HCT116 (cell line): ENCODE data around the gene ACTN2. TPM values are rescaled to one million over a fixed set of nuclear protein-coding genes. Genes with fewer than 3 reads are reported as not detected.
A peak's percentile ranks its signal among the peaks of the same experiment; 100 is the strongest.

ENCODE experiments used
- ATAC-seq: fragments of 200-7000 bp; cut with Tn5 transposase; 2 replicates; pipeline ENCODE4 v1.9.1; 2020; ENCODE audit warnings: mild to moderate bottlenecking, moderate library complexity
- BruUV-seq: library from RNA; stranded (reverse); fragments of 400-500 nt; replicated peaks from 2 replicates; lab custom pipeline; 2021; lab: Mats Ljungman, UMichigan
- CTCF ChIA-PET: fragments of 300-600 bp; sonication (Branson Sonifier 250); formaldehyde crosslinking; loops from one replicate; lab custom pipeline; 2021; ENCODE audit warnings: antibody characterized with exemption; lab: Charles Lee
- POLR2A ChIA-PET: fragments of 300-600, 350-600 bp; sonication (Branson Sonifier 250); formaldehyde crosslinking; loops from one replicate; lab custom pipeline; 2021; ENCODE audit warnings: antibody characterized with exemption; lab: Charles Lee
- RAD21 ChIA-PET, 2 experiments: fragments of 300-600 bp; sonication (Branson Sonifier 250); formaldehyde crosslinking; loops; one replicate each; lab custom pipeline; 2023; ENCODE audit warnings: low total read pairs in 2 of 2; ENCODE audit not compliant: uncharacterized antibody in 2 of 2, unreplicated experiment in 2 of 2, low non-redundant PET in 1 of 2; lab: Charles Lee
- DNase-seq: peaks from one replicate; pipeline ENCODE4 v3.0.0-alpha.2; 2010; ENCODE audit warnings: low read depth, low spot score
- H2AFZ ChIP-seq: fragments of 200-600 bp; shearing (Covaris generic), sonication (generic); 2 replicates; pipeline ENCODE4 v1.6.1; 2017; ENCODE audit warnings: low read depth, mixed run types, mixed read lengths, antibody characterized with exemption, low read length; ENCODE audit not compliant: poor library complexity, severe bottlenecking
- H3K27ac ChIP-seq: 2 replicates; pipeline ENCODE4 v1.5.1; 2012; ENCODE audit warnings: low read depth, low read length
- H3K27me3 ChIP-seq: fragments of 200-600 bp; sonication (generic); 2 replicates; pipeline ENCODE4 v1.6.1; 2016; ENCODE audit warnings: mixed run types, low read length, mixed read lengths; ENCODE audit not compliant: insufficient read depth
- H3K36me3 ChIP-seq, 2 experiments: fragments of 200-500 bp in 1 of 2; fragments of 200-600 bp in 1 of 2; sonication (Bioruptor generic) in 1 of 2; sonication (generic) in 1 of 2; 2 replicates each; pipeline versions ENCODE4 v1.5.1 to v1.6.1; 2014 to 2016; ENCODE audit warnings: low read length in 2 of 2, inconsistent platforms in 1 of 2, mixed read lengths in 1 of 2, mixed run types in 1 of 2; ENCODE audit not compliant: insufficient read depth in 2 of 2, control insufficient read depth in 1 of 2
- H3K4me1 ChIP-seq, 2 experiments: fragments of 200-600 bp in 1 of 2; sonication (generic) in 1 of 2; 2 replicates each; pipeline versions ENCODE4 v1.5.1 to v1.6.1; 2012 to 2017; ENCODE audit warnings: low read length in 2 of 2, inconsistent platforms in 1 of 2, mild to moderate bottlenecking in 1 of 2, mixed read lengths in 1 of 2, mixed run types in 1 of 2, moderate library complexity in 1 of 2; ENCODE audit not compliant: insufficient read depth in 2 of 2, control insufficient read depth in 1 of 2
- H3K4me2 ChIP-seq: fragments of 200-600 bp; sonication (generic); 2 replicates; pipeline ENCODE4 v1.6.1; 2017; ENCODE audit warnings: mixed run types, low read length, mixed read lengths
- H3K4me3 ChIP-seq, 2 experiments: fragments of 200-600 bp in 1 of 2; sonication (generic) in 1 of 2; replicated peaks in 1 of 2; 2 replicates each; pipeline ENCODE4 v1.5.1; 2011 to 2016; ENCODE audit warnings: low read length in 2 of 2, control low read depth in 1 of 2, low read depth in 1 of 2, mild to moderate bottlenecking in 1 of 2, mixed read lengths in 1 of 2, mixed run types in 1 of 2
- H3K79me2 ChIP-seq: fragments of 200-600 bp; sonication (generic); 2 replicates; pipeline ENCODE4 v1.6.1; 2017; ENCODE audit warnings: mild to moderate bottlenecking, mixed run types, low read length, moderate library complexity, mixed read lengths; ENCODE audit not compliant: insufficient read depth
- H3K9ac ChIP-seq: fragments of 200-600 bp; sonication (generic); 2 replicates; pipeline ENCODE4 v1.6.1; 2016; ENCODE audit warnings: low read length, mixed read lengths
- H3K9me2 ChIP-seq: fragments of 200-600 bp; sonication (generic), shearing (Covaris generic); 2 replicates; pipeline ENCODE4 v1.6.1; 2017; ENCODE audit warnings: mixed run types, mild to moderate bottlenecking, moderate library complexity; ENCODE audit not compliant: insufficient read depth
- H3K9me3 ChIP-seq, 2 experiments: fragments of 200-500 bp in 1 of 2; fragments of 200-600 bp in 1 of 2; sonication (Bioruptor generic) in 1 of 2; sonication (generic) in 1 of 2; 2 replicates each; pipeline ENCODE4 v1.6.1; 2014 to 2017; ENCODE audit warnings: low read length in 2 of 2, mixed read lengths in 2 of 2, inconsistent platforms in 1 of 2, low read depth in 1 of 2, mild to moderate bottlenecking in 1 of 2, mixed run types in 1 of 2, moderate library complexity in 1 of 2; ENCODE audit not compliant: control insufficient read depth in 1 of 2, insufficient read depth in 1 of 2
- H4K20me1 ChIP-seq: fragments of 200-600 bp; sonication (generic), shearing (Covaris generic); 2 replicates; pipeline ENCODE4 v1.6.1; 2017; ENCODE audit warnings: mixed run types, mild to moderate bottlenecking, moderate library complexity; ENCODE audit not compliant: insufficient read depth
- CBX3 ChIP-seq: IDR thresholded peaks from 2 replicates; pipeline ENCODE4 v1.6.1; 2012; ENCODE audit warnings: low read depth
- CEBPB ChIP-seq: IDR thresholded peaks from 2 replicates; pipeline ENCODE4 v1.6.1; 2012; ENCODE audit warnings: low read depth
- ELF1 ChIP-seq: IDR thresholded peaks from 2 replicates; pipeline ENCODE4 v1.6.1; 2012; ENCODE audit warnings: low read depth, borderline replicate concordance
- FOSL1 ChIP-seq: IDR thresholded peaks from 2 replicates; pipeline ENCODE4 v1.6.1; 2012; ENCODE audit warnings: low read depth
- POLR2A ChIP-seq: IDR thresholded peaks from 2 replicates; pipeline ENCODE4 v1.7.0; 2011; ENCODE audit warnings: borderline replicate concordance; ENCODE audit not compliant: insufficient read depth, insufficient read length; ENCODE audit errors: extremely low read depth
- POLR2AphosphoS5 ChIP-seq: IDR thresholded peaks from 2 replicates; pipeline ENCODE4 v1.6.1; 2011; ENCODE audit warnings: mild to moderate bottlenecking, low read depth, low read length, moderate library complexity
- TCF7L2 ChIP-seq: IDR thresholded peaks from 2 replicates; pipeline ENCODE4 v1.7.0; 2011; ENCODE audit warnings: borderline replicate concordance, inconsistent platforms; ENCODE audit not compliant: insufficient read depth, insufficient read length; ENCODE audit errors: extremely low read depth
- YY1 ChIP-seq: IDR thresholded peaks from 2 replicates; pipeline ENCODE4 v1.6.1; 2011; ENCODE audit warnings: low read length, low read depth, moderate library complexity, mild to moderate bottlenecking; ENCODE audit not compliant: insufficient replicate concordance; ENCODE audit errors: extremely low read depth
- ZBTB33 ChIP-seq: IDR thresholded peaks from 2 replicates; pipeline ENCODE4 v1.6.1; 2011; ENCODE audit warnings: mild to moderate bottlenecking, low read length, moderate library complexity; ENCODE audit not compliant: insufficient replicate concordance; ENCODE audit errors: extremely low read depth
- ZFX ChIP-seq: fragments of 450-650 bp; IDR thresholded peaks from 2 replicates; pipeline ENCODE4 v1.6.1; 2017
- ZNF274 ChIP-seq: fragments of 200-500 bp; sonication (Bioruptor generic); IDR thresholded peaks from 2 replicates; pipeline ENCODE4 v1.6.1; 2014; ENCODE audit warnings: mild to moderate bottlenecking, low read depth, low read length, inconsistent platforms
- intact Hi-C: fragments of 100-400 bp; cut with micrococcal nuclease; formaldehyde crosslinking; loops from 2 replicates; pipeline ENCODE4 v1.10.0; 2022
- total RNA-seq: library from RNA; stranded (reverse); gene quantifications from one replicate; pipeline ENCODE4 v1.2.1, GENCODE V29; 2021; ENCODE audit not compliant: unreplicated experiment
- TF ChIP-seq, protein P1 (sequence below), 3 experiments: fragments of 200-600 bp in 1 of 3; sonication (generic) in 1 of 3; IDR thresholded peaks in 2 of 3; conservative IDR thresholded peaks in 1 of 3; 2 replicates each; pipeline ENCODE4 v1.5.1; 2012 to 2017; ENCODE audit warnings: low read depth in 2 of 3, low read length in 2 of 3, antibody characterized with exemption in 1 of 3, borderline replicate concordance in 1 of 3, control low read depth in 1 of 3, mild to moderate bottlenecking in 1 of 3, mixed read lengths in 1 of 3, mixed run types in 1 of 3, moderate library complexity in 1 of 3; ENCODE audit not compliant: insufficient read depth in 1 of 3
- TF ChIP-seq, protein P2 (sequence below): IDR thresholded peaks from 2 replicates; pipeline ENCODE4 v1.6.1; 2012

The ACTN2 gene
- total RNA-seq, 1 experiment from 2014 or later, result 0.20 TPM

GRCh38 chr1:236748268-236748870 is 62.1 kb downstream of the ACTN2 start:
- DNase-seq (peak; percentile 15), ATAC-seq (peak; percentile 77)
- Histone ChIP-seq H2AFZ (no peak overlapping the region), H3K4me3 (no peak overlapping the region), H3K36me3 (no peaks in the 10 kb centered on the region), H3K4me1 (no peaks in the 10 kb centered on the region), H3K9me3 (no peaks in the 10 kb centered on the region), H3K4me2 (no peak overlapping the region), H3K79me2 (no peaks in the 10 kb centered on the region), H4K20me1 (no peaks in the 10 kb centered on the region), H3K9ac (no peak overlapping the region), H3K27me3 (no peaks in the 10 kb centered on the region), H3K9me2 (no peaks in the 10 kb centered on the region), H3K27ac (no peak overlapping the region)
- intact Hi-C loops, result no loop called here
- ChIA-PET RAD21 (no interaction called here), CTCF (no interaction called here), POLR2A (no interaction called here)
- BruUV-seq, result no TSS peak
- no peak for TF ChIP-seq CEBPB
- TF ChIP-seq ZFX, result no peak
- TF ChIP-seq, protein P1, sequence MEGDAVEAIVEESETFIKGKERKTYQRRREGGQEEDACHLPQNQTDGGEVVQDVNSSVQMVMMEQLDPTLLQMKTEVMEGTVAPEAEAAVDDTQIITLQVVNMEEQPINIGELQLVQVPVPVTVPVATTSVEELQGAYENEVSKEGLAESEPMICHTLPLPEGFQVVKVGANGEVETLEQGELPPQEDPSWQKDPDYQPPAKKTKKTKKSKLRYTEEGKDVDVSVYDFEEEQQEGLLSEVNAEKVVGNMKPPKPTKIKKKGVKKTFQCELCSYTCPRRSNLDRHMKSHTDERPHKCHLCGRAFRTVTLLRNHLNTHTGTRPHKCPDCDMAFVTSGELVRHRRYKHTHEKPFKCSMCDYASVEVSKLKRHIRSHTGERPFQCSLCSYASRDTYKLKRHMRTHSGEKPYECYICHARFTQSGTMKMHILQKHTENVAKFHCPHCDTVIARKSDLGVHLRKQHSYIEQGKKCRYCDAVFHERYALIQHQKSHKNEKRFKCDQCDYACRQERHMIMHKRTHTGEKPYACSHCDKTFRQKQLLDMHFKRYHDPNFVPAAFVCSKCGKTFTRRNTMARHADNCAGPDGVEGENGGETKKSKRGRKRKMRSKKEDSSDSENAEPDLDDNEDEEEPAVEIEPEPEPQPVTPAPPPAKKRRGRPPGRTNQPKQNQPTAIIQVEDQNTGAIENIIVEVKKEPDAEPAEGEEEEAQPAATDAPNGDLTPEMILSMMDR (IDR thresholded peaks at IDR 0.05 in 2 of 3, conservative IDR thresholded peaks at IDR 0.05 in 1 of 3; ENCODE audit: borderline replicate concordance in 1 of 3, insufficient read depth in 1 of 3, low read depth in 2 of 3, low read length in 2 of 3), result peak in 2 of 3 experiments; percentile 44 to 48; a peak in 4 of 6 replicates

DNA sequence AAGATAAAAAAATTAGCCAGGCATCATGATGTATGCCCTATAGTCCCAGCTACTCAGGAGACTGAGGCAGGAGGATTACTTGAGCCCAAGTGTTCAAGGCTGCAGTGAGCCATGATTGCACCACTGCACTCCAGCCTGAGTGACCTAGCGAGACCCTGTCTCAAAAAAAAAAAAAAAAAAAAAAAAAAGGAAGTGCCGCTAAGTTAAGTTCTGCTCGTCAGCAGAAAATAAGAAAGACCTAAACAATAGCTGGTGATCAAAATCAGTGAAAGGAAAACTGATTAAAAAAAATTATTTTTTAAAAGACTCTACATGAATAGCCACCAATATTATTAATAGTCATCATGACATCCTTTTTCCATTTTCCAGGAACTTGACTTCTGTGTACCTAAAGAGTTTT is 64.6 kb downstream of the ACTN2 start:
- H3K9me2 ChIP-seq, result no peaks in the 10 kb centered on the region
- no peak overlapping the region for H3K27ac ChIP-seq
- DNase-seq (no peak), ATAC-seq (no peak)
- no peak overlapping the region for H3K4me2 ChIP-seq
- H3K79me2 ChIP-seq, result no peaks in the 10 kb centered on the region
- CTCF ChIA-PET, result no interaction called here
- no peaks in the 10 kb centered on the region for H3K36me3 ChIP-seq
- no peaks in the 10 kb centered on the region for H3K9me3 ChIP-seq
- H3K9ac ChIP-seq, result no peak overlapping the region
- no peaks in the 10 kb centered on the region for H3K27me3 ChIP-seq
- H2AFZ ChIP-seq, result no peak overlapping the region
- no peak overlapping the region for H3K4me3 ChIP-seq
- intact Hi-C loops, result loop anchor here (5.0 kb wide), 1 partner anchor 811 kb away; no protein-coding TSS in a partner anchor
- no peaks in the 10 kb centered on the region for H3K4me1 ChIP-seq
- no TSS peak for BruUV-seq
- POLR2A ChIA-PET, result interaction anchor here (0.7 kb wide), 1 partner anchor 9 kb away, joined by 3 read pairs; no protein-coding TSS in a partner anchor
- RAD21 ChIA-PET, result no interaction called here
- no peaks in the 10 kb centered on the region for H4K20me1 ChIP-seq
- TF ChIP-seq ELF1 (no peak), FOSL1 (no peak), YY1 (no peak), ZBTB33 (no peak), ZNF274 (no peak), CBX3 (no peak), POLR2A (no peak), ZFX (no peak), POLR2AphosphoS5 (no peak), CEBPB (no peak), TCF7L2 (no peak)
- TF ChIP-seq, protein P2, sequence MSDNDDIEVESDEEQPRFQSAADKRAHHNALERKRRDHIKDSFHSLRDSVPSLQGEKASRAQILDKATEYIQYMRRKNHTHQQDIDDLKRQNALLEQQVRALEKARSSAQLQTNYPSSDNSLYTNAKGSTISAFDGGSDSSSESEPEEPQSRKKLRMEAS, result no peak
